HFF-Myc (cell line): Measurements from ENCODE around the gene TOP3B.
"Not testable (repeated sequence)": the region's sequence is repeated elsewhere in the genome, so short reads cannot be mapped to it uniquely, and the experiment has no call there.

Experiments used
- DNase-seq: peaks from one replicate; pipeline ENCODE4 v3.0.0-alpha.2; 2011; ENCODE audit warnings: low read depth; ENCODE audit errors: extremely low read depth
- H3K4me3 ChIP-seq: replicated peaks from 2 replicates; pipeline ENCODE4 v1.5.1; 2011; ENCODE audit warnings: low read depth, mild to moderate bottlenecking, control low read depth, low read length
- CTCF ChIP-seq: IDR thresholded peaks from 2 replicates; pipeline ENCODE4 v1.5.1; 2012; ENCODE audit warnings: mild to moderate bottlenecking, low read depth, low read length, control low read depth; ENCODE audit errors: missing control alignments

TOP3B gene

GRCh38 chr22:21943571-21944448, 38.8 kb downstream of the TOP3B start:
- DNase-seq: no peak
- H3K4me3 ChIP-seq: no peak overlapping the region
- TF ChIP-seq CTCF: no peak

GRCh38 chr22:21942407-21943343, 39.9 kb downstream of the TOP3B start:
- DNase-seq: peak; percentile 57
- H3K4me3 ChIP-seq: 0 out of 2 replicates have a peak overlapping the region, but pooled peaks have one; percentile 3
- no peak for TF ChIP-seq CTCF

DNA sequence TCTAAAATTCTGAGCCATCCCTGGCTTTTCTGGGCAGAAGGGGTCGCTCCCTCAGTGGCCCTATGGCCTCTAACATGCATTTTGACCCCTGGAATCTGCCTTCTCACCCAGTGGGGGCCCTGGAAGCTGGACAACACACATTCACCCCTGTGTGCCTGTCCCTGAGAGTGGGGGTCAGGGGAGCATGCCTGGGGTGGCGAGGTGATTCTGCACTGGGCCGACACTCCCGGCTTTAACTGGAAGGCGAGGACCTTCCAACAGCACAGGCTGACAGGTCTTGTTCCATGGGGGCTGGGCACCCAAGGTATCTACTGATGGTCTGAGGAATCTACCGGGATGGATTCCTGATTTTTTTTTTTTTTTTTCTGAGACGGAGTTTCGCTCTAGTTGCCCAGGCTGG, 40.7 kb downstream of the TOP3B start:
- no peak for TF ChIP-seq CTCF
- no peak for DNase-seq
- H3K4me3 ChIP-seq: no peak overlapping the region

- DNase-seq: no peak
- no peak for TF ChIP-seq CTCF
- no peak overlapping the region for H3K4me3 ChIP-seq
These were observed 42.1 kb downstream of the TOP3B start for GRCh38 chr22:21940521-21940920.

- DNase-seq, H3K4me3 ChIP-seq: not testable (repeated sequence)
These were observed 42.7 kb downstream of the TOP3B start for GRCh38 chr22:21939935-21940334.

GRCh38 chr22:21939461-21939913, 43.1 kb downstream of the TOP3B start:
- DNase-seq: no peak
- no peak overlapping the region for H3K4me3 ChIP-seq
- TF ChIP-seq CTCF: no peak

DNA sequence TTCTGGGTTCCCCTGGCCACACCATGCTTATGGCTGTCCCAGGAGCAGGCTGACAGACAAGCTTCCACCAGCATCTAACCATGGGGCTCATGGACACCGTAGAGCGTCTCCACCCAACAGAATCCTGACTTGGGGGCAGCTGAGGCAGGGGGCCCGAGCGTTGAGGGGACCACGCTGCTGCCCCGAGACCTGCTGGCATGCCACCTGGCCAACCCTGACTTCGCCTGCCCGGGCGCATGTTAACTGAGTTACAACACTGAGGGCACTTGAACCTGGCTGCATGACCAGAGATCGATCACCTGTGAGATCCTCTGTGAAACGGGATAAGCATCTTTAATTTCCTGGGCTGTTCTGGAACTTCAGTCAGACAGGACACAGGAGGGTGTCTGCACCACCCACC, 43.7 kb downstream of the TOP3B start:
- peak overlapping the region; percentile 46; the same call in 1 of the 2 replicates for H3K4me3 ChIP-seq
- no peak for DNase-seq
- TF ChIP-seq CTCF: no peak
